SH-SY5Y (cell line): ENCODE results near the gene HS6ST1.

Experiments used
- GATA2 ChIP-seq: IDR thresholded peaks from 2 replicates; pipeline ENCODE4 v1.6.1; 2011; ENCODE audit warnings: mild to moderate bottlenecking, low read depth, low read length
- GATA3 ChIP-seq: IDR thresholded peaks from 2 replicates; pipeline ENCODE4 v1.6.1; 2011; ENCODE audit warnings: low read depth, mild to moderate bottlenecking, low read length, moderate library complexity

- no peak for TF ChIP-seq GATA3
- no peak for TF ChIP-seq GATA2
Observed at GRCh38 chr2:128312411-128312810, 6.3 kb downstream of the HS6ST1 start.
